Stimulated activated CD4-positive, alpha-beta T cell treated with anti-CD3 and anti-CD28 coated beads, Interleukin-15, amount 100 ng/mL, for 24 hours (primary cell): ENCODE results near the gene STXBP1.

Experiments used
- DNase-seq: peaks from one replicate; pipeline ENCODE4 v3.0.0-alpha.2; 2020

The STXBP1 gene

GRCh38 chr9:127660886-127661741 is 49.0 kb downstream of the STXBP1 start:
- DNase-seq = no peak

- DNase-seq = no peak
These were observed 50.5 kb downstream of the STXBP1 start for GRCh38 chr9:127662617-127663016.

GRCh38 chr9:127664324-127664677 is 52.2 kb downstream of the STXBP1 start:
- no peak for DNase-seq

GRCh38 chr9:127664678-127665507 is 52.8 kb downstream of the STXBP1 start:
- DNase-seq = no peak

GRCh38 chr9:127667127-127667844 is 55.2 kb downstream of the STXBP1 start:
- DNase-seq = no peak

GRCh38 chr9:127667906-127668305 is 55.8 kb downstream of the STXBP1 start:
- no peak for DNase-seq

- no peak for DNase-seq
These were observed 61.2 kb downstream of the STXBP1 start for GRCh38 chr9:127673234-127673633.

- no peak for DNase-seq
These were observed 64.6 kb downstream of the STXBP1 start for GRCh38 chr9:127676638-127677037.

- DNase-seq = no peak
These were observed 67.4 kb downstream of the STXBP1 start for GRCh38 chr9:127679506-127679905.

- no peak for DNase-seq
These were observed 68.1 kb downstream of the STXBP1 start for GRCh38 chr9:127680226-127680625.

GRCh38 chr9:127680846-127681245 is 68.8 kb downstream of the STXBP1 start:
- DNase-seq = no peak

- DNase-seq = no peak
These were observed 70.5 kb downstream of the STXBP1 start for GRCh38 chr9:127682351-127683136.

GRCh38 chr9:127683723-127684122 is 71.6 kb downstream of the STXBP1 start:
- no peak for DNase-seq

GRCh38 chr9:127684576-127684975 is 72.5 kb downstream of the STXBP1 start:
- DNase-seq = no peak

- DNase-seq = no peak
These were observed 74.7 kb downstream of the STXBP1 start for GRCh38 chr9:127686461-127687393.

- no peak for DNase-seq
These were observed 77.4 kb downstream of the STXBP1 start for GRCh38 chr9:127689329-127690000.

GRCh38 chr9:127690735-127691134 is 78.7 kb downstream of the STXBP1 start:
- DNase-seq = no peak

- DNase-seq = no peak
These were observed 80.0 kb downstream of the STXBP1 start for GRCh38 chr9:127692071-127692470.

- no peak for DNase-seq
These were observed 81.1 kb downstream of the STXBP1 start for GRCh38 chr9:127693143-127693542.

- no peak for DNase-seq
These were observed 81.6 kb downstream of the STXBP1 start for GRCh38 chr9:127693697-127694096.
